Hepatocyte (in vitro differentiated cells): ENCODE data around the gene PFKL. TPM values are rescaled to one million over a fixed set of nuclear protein-coding genes. Genes with fewer than 3 reads are reported as not detected.

Source experiments
- DNase-seq: peaks from one replicate; pipeline ENCODE4 v3.0.0-alpha.2; 2016; ENCODE audit warnings: low spot score
- H2AFZ ChIP-seq: fragments of 200-600 bp; sonication (generic); 2 replicates; pipeline ENCODE4 v1.6.0; 2016; ENCODE audit warnings: antibody characterized with exemption, mild to moderate bottlenecking
- H3K27ac ChIP-seq: fragments of 200-600 bp; sonication (generic); 2 replicates; pipeline ENCODE4 v1.5.1; 2016; ENCODE audit warnings: mild to moderate bottlenecking
- H3K27me3 ChIP-seq: fragments of 200-600 bp; sonication (generic); 2 replicates; pipeline ENCODE4 v1.6.1; 2016
- H3K36me3 ChIP-seq: fragments of 200-600 bp; sonication (generic); replicated peaks from 2 replicates; pipeline ENCODE4 v1.5.1; 2016; ENCODE audit warnings: low read depth; ENCODE audit not compliant: insufficient read depth
- H3K4me1 ChIP-seq: fragments of 200-600 bp; sonication (generic); 2 replicates; pipeline ENCODE4 v1.5.1; 2016; ENCODE audit warnings: mild to moderate bottlenecking, moderate library complexity; ENCODE audit not compliant: insufficient read depth
- H3K4me2 ChIP-seq: fragments of 200-600 bp; sonication (generic); 2 replicates; pipeline ENCODE4 v1.6.0; 2016
- H3K4me3 ChIP-seq: fragments of 200-600 bp; sonication (generic); 2 replicates; pipeline ENCODE4 v1.5.1; 2016; ENCODE audit warnings: mild to moderate bottlenecking
- H3K79me2 ChIP-seq: fragments of 200-600 bp; sonication (generic); 2 replicates; pipeline ENCODE4 v1.6.0; 2017; ENCODE audit warnings: mild to moderate bottlenecking
- H3K9me2 ChIP-seq: fragments of 200-600 bp; sonication (generic); replicated peaks from 2 replicates; pipeline ENCODE4 v1.6.0; 2017; ENCODE audit warnings: mild to moderate bottlenecking; ENCODE audit not compliant: insufficient read depth
- H3K9me3 ChIP-seq: fragments of 200-600 bp; sonication (generic); 2 replicates; pipeline ENCODE4 v1.5.1; 2016; ENCODE audit warnings: low read depth, mild to moderate bottlenecking
- H4K20me1 ChIP-seq: fragments of 200-600 bp; sonication (generic); 2 replicates; pipeline ENCODE4 v1.6.0; 2016; ENCODE audit warnings: mild to moderate bottlenecking; ENCODE audit not compliant: insufficient read depth, poor library complexity, severe bottlenecking
- CTCF ChIP-seq: fragments of 200-600 bp; sonication (generic); IDR thresholded peaks from 2 replicates; pipeline ENCODE4 v1.5.1; 2016; ENCODE audit warnings: antibody characterized with exemption, mild to moderate bottlenecking; ENCODE audit not compliant: poor library complexity
- EZH2 ChIP-seq: fragments of 200-600 bp; sonication (generic); IDR thresholded peaks from 2 replicates; pipeline ENCODE4 v1.6.1; 2016; ENCODE audit warnings: antibody characterized with exemption, mild to moderate bottlenecking, borderline replicate concordance
- EZH2phosphoT487 ChIP-seq: fragments of 200-600 bp; sonication (generic); IDR thresholded peaks from one replicate; pipeline ENCODE4 v1.6.1; 2018; ENCODE audit warnings: antibody characterized with exemption, mild to moderate bottlenecking, low read depth, moderate library complexity; ENCODE audit not compliant: unreplicated experiment, severe bottlenecking
- WGBS: methylation state at CpG from one replicate; pipeline ENCODE4 v1.1.6; 2016; ENCODE audit warnings: low lambda C conversion rate; ENCODE audit errors: missing lambda C conversion rate; 5-methylcytosine and 5-hydroxymethylcytosine counted together
- polyA plus RNA-seq: library from polyadenylated mRNA; unstranded; fragments of >200 nt; fragmentation: Nextera tagmentation; extraction: Ambion mirVana; gene quantifications from 2 replicates; pipeline ENCODE4 v1.2.1, GENCODE V29; 2016
- total RNA-seq: library from RNA; depleted of rRNA; stranded (reverse); fragments of >200 nt; gene quantifications from 2 replicates; pipeline ENCODE4 v1.2.3, GENCODE V29; 2014

PFKL gene
- total and polyA plus RNA-seq, 2 experiments from 2014 or later, result 140 to 205 TPM

DNA sequence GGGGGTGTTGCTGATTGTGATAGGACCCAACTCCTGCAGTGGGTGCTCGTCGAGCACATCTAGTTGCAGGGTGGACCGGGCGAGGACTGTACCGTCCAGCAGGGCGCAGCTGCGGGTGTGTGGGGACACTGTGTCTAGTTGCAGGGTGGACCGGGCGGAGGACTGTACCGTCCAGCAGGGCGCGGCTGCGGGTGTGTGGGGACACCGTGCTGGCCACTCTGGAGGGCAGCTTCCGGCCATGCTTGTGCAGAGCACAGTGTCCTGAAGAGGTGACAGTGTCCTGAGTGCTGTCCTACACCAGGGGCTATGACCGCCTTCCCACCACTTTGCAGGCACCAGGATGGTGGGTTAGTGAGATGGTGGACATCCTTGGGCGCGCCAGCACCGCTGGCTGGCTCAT lies 49.0 kb downstream of the PFKL start:
- DNase-seq, result no peak
- Histone ChIP-seq H3K27me3 (no peaks in the 10 kb centered on the region), H4K20me1 (no peaks in the 10 kb centered on the region), H3K79me2 (no peaks in the 10 kb centered on the region), H3K36me3 (no peaks in the 10 kb centered on the region), H3K4me1 (no peaks in the 10 kb centered on the region), H3K9me3 (no peaks in the 10 kb centered on the region), H3K4me2 (no peak overlapping the region), H3K27ac (no peak overlapping the region), H2AFZ (no peak overlapping the region), H3K4me3 (no peak overlapping the region), H3K9me2 (no peaks in the 10 kb centered on the region)
- TF ChIP-seq EZH2, result no peak
- no peak for TF ChIP-seq CTCF
- TF ChIP-seq EZH2phosphoT487, result no peak
- 97% methylated on average over 19 of the region's 19 CpGs for WGBS

DNA sequence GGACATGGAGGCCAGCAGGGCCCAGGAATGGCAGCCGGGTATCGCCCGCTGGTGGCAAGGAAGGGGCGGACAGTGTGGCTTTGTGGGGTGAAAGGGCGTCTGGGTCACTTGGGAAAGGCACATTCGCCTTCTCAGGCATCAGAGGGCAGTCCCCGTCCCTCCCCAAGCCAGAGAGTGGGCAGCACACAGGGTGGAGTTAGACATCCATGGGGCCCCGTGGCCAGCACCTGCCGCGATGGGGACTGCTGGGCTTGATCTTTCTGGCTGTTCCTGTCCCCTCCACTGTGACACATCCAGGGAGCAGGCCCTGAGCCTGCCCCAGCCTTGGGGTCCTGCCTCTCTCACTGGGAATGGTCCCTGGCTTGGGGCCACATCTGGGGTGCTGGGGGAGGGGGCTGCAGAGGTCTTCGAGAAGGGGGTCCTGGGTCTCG lies 49.6 kb downstream of the PFKL start:
- WGBS, result 93% methylated on average over 11 of the region's 12 CpGs
- Histone ChIP-seq H3K4me3 (no peak overlapping the region), H4K20me1 (no peaks in the 10 kb centered on the region), H3K36me3 (no peaks in the 10 kb centered on the region), H3K4me1 (no peaks in the 10 kb centered on the region), H3K9me2 (no peaks in the 10 kb centered on the region), H3K4me2 (no peak overlapping the region), H3K27ac (no peak overlapping the region), H3K9me3 (no peaks in the 10 kb centered on the region), H3K79me2 (no peaks in the 10 kb centered on the region), H3K27me3 (no peaks in the 10 kb centered on the region), H2AFZ (no peak overlapping the region)
- DNase-seq, result no peak
- TF ChIP-seq CTCF (no peak), EZH2 (no peak), EZH2phosphoT487 (no peak)

GRCh38 chr21:44349847-44350772 lies 50.3 kb downstream of the PFKL start:
- no peaks in the 10 kb centered on the region for H3K36me3 ChIP-seq
- H3K27me3 ChIP-seq, result no peaks in the 10 kb centered on the region
- no peak overlapping the region for H2AFZ ChIP-seq
- H3K9me3 ChIP-seq, result no peaks in the 10 kb centered on the region
- WGBS, result 96% methylated on average over 18 of the region's 113 CpGs
- no peak overlapping the region for H3K4me2 ChIP-seq
- H3K27ac ChIP-seq, result no peak overlapping the region
- no peaks in the 10 kb centered on the region for H3K79me2 ChIP-seq
- H4K20me1 ChIP-seq, result no peaks in the 10 kb centered on the region
- H3K4me3 ChIP-seq, result no peak overlapping the region
- no peak for DNase-seq
- no peaks in the 10 kb centered on the region for H3K9me2 ChIP-seq
- no peaks in the 10 kb centered on the region for H3K4me1 ChIP-seq
- no peak for TF ChIP-seq CTCF
- TF ChIP-seq EZH2phosphoT487, result no peak
- TF ChIP-seq EZH2, result no peak
